D341Med (cell line): ENCODE results near the gene TINAG.
"Not testable (repeated sequence)": the region's sequence is repeated elsewhere in the genome, so short reads cannot be mapped to it uniquely, and the experiment has no call there.

Source experiments
- DNase-seq: peaks from one replicate; pipeline ENCODE4 v3.0.0; 2012; ENCODE audit warnings: low spot score

TINAG gene

DNA sequence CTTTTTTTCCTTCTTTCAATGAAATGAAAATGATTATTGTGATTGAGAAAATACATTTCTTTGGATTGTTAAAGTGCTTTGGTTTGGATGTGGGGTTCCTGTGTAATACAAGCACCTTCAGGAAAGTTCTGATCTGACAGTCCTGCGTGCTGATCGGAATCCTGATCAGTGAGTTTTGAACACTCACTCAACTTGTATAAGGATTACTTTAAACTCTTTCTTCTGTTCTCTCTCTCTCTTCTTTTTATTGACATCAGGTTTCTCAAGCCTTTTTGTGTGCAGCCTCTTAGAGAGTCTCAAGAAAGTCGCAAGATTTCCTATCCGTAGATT is 710 bp downstream of the TINAG start:
- DNase-seq: no peak

GRCh38 chr6:54310377-54311152 is 2.3 kb downstream of the TINAG start:
- no peak for DNase-seq

DNA sequence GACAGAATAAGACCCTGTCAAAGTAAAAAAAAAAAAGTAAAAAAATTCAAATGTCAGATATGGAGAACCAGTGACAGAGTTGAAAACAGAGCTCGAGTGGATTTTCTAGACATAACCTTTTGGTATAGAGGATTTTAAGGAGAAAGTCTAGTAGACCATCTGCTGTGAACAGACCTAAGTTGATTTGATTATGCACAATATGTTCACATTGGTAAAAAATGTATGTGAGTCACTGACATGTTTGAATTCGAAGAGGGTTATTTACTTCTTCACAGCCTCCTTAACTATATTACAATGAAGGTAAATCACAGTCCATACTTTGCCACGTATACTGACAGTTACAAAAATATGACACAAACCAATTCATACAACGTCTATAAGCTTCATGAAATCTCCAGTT is 7.4 kb downstream of the TINAG start:
- no peak for DNase-seq

GRCh38 chr6:54320871-54321270 is 12.6 kb downstream of the TINAG start:
- no peak for DNase-seq

- no peak for DNase-seq
Observed at GRCh38 chr6:54327631-54328030, 19.4 kb downstream of the TINAG start.

DNA sequence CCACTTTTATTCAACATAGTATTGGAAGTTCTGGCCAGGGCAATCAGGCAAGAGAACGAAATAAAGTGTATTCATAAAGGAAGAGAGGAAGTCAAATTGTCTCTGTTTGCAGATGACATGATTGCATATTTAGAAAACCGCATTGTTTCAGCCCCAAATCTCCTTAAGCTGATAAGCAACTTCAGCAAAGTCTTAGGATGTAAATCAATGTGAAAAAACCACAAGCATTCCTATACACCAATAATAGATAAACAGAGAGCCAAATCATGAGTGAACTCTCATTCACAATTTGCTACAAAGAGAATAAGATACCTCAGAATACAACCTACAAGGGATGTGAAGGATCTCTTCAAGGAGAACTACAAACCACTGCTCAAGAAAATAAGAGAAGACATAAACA is 23.3 kb downstream of the TINAG start:
- not testable (repeated sequence) for DNase-seq

- DNase-seq: no peak
Observed at GRCh38 chr6:54335871-54336270, 27.6 kb downstream of the TINAG start.

GRCh38 chr6:54353975-54354374 is 45.7 kb downstream of the TINAG start:
- no peak for DNase-seq

DNA sequence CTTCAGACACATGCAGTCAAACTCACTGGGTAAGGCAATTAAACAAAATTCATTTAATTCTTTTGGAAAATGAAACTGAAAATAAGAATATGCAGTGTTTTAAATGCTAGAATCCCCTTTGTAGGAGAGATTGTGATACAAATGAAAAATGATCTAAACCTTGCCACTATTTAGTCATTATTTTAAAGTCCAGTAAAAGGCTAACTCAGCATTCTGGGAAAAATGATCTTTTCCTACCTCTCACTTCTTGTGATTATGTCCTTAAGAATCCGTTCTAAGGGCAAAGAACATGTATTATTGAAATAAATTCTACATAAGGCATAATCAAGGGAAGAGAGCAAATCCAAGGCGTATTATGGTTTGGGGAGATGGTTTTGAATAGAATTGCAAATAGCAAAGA is 46.4 kb downstream of the TINAG start:
- no peak for DNase-seq

DNA sequence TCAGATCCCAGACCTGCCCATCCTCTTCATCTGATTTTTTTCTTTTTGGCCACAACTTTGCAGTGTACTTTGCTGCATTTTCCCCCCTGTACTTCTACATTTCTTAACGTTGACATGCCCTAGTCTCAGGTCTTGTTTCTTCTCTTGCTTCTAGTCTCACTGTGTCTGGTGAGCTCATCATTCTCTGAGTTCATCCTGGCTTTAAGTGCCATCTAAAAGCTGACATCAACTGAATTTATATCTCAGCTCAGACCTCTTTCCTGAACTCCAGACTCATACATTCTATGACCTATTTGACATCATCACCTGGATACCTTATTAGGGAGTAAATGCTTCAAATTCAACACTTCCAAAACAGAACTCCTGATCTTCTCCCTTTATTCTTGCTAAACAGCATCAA is 48.9 kb downstream of the TINAG start:
- no peak for DNase-seq

- DNase-seq: no peak
Observed at GRCh38 chr6:54361188-54361587, 52.9 kb downstream of the TINAG start.

DNA sequence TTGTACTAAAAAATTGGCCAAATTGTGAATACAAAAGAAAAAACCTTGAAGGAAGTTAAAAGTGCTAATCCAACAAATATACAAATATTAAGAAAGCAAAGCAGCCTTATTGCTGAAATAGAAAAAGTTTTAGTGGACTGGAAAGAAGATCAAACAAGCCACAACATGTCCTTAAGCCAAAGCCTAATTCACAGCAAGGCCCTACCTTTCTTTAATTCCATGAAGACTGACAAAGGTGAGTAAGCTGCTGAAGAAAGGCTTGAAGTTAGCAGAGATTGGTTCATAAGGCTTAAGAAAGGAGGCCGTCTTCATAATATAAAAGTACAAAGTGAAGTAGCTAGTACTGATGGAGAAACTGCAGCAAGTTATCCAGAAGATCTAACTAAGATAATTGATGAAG is 53.5 kb downstream of the TINAG start:
- DNase-seq: no peak

DNA sequence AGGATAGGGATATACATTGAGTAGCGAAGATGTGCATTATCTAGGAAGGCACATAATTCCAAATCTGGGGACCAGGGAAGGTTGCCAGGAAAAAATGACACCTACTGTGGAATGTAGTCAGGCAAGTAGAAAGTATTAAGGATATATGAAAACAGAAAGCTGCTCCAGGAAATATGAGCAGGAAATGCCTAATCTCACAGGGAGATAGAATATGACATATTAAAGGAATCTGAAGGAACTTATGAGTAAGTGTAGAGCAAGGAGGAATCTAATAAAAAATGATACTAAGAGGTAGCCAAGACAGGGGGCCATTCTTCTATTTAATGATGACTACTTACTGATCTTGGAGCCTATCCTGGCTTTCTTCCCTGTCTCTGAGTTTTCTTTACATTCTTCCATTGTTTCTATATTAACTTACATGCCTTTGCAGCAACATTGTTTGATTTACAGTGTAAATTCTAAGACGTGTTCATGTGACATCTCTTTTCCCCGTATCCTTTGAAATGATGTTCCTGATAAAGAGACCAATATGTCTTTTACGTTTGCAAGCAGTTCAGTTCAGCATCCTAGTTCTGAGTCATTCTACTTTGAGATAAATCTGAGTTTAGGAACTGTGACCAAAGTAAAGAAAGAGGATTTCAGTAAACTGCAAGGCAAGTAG is 58.6 kb downstream of the TINAG start:
- no peak for DNase-seq

- no peak for DNase-seq
Observed at GRCh38 chr6:54377776-54378175, 69.5 kb downstream of the TINAG start.

GRCh38 chr6:54386295-54386694 is 78.1 kb downstream of the TINAG start:
- no peak for DNase-seq

DNA sequence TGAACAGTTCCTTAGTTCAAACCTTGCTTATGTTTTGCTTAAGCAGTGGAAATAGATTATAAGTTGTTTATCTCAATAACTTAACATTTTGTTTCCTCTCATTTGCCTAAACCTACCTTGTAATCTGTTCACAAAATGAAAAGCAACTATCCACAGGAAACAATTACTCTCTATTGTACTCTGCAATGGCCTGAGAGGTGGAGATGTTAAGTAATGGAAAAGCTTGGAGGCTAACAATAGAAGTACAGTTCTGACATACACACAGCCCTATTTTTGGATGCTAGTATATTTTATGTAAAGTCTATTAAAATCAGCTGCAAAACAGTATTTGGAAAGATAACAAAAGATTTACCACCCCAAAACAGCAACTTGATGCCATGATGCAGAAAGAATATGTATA is 82.1 kb downstream of the TINAG start:
- DNase-seq: no peak

GRCh38 chr6:54391577-54391976 is 83.3 kb downstream of the TINAG start:
- no peak for DNase-seq

DNA sequence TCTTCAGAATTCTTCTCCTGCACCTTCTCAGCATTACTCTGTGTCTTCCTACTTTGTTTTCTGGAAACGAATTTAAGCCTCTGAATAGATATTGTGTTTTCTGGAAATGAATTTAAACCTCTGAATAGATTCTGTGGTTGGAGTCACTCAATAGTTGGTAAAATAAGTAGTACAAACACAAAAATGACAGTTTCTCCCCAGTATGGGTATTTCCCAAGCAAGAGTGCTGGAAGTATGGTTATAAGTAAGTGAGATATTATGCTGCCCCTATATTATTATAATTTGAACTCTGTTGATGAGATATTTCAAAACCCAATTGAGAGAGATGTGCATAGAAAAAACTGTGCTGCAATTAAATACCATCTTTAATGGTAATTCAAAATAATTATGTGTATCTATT is 94.9 kb downstream of the TINAG start:
- no peak for DNase-seq

- no peak for DNase-seq
Observed at GRCh38 chr6:54404791-54405190, 96.5 kb downstream of the TINAG start.

DNA sequence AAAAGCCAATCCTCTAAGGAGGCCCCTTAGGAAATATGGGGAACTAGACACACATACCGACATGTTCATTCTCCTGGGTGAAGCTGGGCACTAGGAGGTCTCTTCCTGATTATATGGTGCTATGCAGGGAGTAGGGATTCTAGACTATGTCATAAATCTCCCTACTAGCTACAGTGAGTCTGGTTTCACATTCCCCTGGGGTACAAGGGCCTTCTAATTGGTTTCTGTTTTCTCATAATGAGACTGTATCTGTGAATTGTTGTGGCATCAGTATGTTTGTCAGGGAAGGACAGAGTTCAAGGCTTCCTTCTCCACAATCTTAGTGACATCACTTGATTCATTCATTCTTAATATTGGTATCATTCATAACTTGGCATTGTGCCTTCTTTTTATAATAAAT is 103.5 kb downstream of the TINAG start:
- DNase-seq: no peak

DNA sequence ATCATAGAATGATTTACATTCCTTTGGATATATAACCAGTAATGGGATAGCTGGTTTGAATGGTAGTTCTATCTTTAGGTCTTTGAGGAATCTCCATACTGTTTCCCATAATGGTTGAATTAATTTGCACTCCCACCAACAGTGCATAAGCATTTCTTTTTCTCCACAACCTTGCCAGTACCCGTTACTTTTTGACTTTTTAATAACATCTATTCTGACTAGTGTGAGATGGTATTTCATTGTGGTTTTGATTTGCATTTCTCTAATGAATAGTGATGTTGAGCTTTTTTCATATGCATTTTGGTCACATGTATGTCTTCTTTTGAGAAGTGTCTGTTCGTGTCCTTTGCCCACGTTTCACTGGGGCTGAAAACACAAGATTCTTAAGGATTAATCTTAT is 107.3 kb downstream of the TINAG start:
- DNase-seq: no peak

DNA sequence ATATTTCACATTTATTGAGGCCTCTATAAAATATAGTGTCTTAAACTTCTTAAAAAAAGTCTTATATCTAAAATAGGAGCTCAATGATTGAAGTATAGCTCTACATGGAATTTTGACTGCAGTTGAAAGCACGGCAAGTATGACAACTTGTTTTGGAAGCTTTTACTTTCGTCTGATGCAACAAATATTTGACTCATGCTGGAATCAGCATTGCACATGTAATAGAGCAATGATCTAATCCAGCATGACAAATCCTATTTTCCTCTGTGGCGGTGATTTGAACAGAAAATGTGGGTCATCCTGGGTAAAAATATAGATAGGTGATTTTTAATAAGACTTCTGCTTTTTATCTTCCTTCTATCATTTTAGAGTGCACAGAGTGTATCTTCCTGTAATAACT is 111.6 kb downstream of the TINAG start:
- DNase-seq: no peak

GRCh38 chr6:54426995-54427394 is 118.8 kb downstream of the TINAG start:
- no peak for DNase-seq

- DNase-seq: no peak
Observed at GRCh38 chr6:54427396-54427937, 119.2 kb downstream of the TINAG start.
